Measurements from ENCODE around the gene ESR2. TPM values are rescaled to one million over a fixed set of nuclear protein-coding genes. Genes with fewer than 3 reads are reported as not detected.

Gene ESR2
- total RNA-seq, 4 donors from 2014 or later, result 0.27 to 1.0 (median 0.78) TPM; not detected in 1

DNA sequence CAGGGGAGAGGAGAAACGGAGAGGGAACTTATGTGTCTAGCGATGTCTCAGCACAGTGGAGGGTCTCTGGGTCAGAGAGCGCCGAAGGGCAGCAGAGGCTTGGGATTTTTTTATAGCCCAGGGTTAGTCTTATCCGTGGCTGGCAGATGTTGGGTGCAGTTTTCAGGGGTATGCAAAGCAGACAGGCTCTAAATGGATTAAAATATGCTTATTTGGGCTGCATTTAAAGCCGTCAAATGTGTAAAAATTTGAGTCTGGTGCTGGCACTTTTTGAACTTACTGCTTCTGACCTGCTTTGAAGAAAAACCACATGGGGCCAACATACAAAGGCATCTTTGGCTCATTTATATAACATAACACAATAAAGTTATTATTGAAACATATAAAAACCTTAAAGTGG lies 178.8 kb downstream of the ESR2 start:
- no peaks in the 10 kb centered on the region for H3K36me3 ChIP-seq
- H3K9me3 ChIP-seq, result no peaks in the 10 kb centered on the region
- H3K4me1 ChIP-seq, result peaks cover 48 to 49% of the 10 kb centered on the region in 2 donors
- no peak for DNase-seq
- 94 to 99% methylated on average over 6 of the region's 6 CpGs for WGBS, 2 donors
- H3K27me3 ChIP-seq, result no peaks in the 10 kb centered on the region
- H3K4me3 ChIP-seq (replicated peaks in 1 of 3), result no peak overlapping the region
- TF ChIP-seq POLR2A (IDR thresholded peaks at IDR 0.05), result no peak
- TF ChIP-seq, protein P1, sequence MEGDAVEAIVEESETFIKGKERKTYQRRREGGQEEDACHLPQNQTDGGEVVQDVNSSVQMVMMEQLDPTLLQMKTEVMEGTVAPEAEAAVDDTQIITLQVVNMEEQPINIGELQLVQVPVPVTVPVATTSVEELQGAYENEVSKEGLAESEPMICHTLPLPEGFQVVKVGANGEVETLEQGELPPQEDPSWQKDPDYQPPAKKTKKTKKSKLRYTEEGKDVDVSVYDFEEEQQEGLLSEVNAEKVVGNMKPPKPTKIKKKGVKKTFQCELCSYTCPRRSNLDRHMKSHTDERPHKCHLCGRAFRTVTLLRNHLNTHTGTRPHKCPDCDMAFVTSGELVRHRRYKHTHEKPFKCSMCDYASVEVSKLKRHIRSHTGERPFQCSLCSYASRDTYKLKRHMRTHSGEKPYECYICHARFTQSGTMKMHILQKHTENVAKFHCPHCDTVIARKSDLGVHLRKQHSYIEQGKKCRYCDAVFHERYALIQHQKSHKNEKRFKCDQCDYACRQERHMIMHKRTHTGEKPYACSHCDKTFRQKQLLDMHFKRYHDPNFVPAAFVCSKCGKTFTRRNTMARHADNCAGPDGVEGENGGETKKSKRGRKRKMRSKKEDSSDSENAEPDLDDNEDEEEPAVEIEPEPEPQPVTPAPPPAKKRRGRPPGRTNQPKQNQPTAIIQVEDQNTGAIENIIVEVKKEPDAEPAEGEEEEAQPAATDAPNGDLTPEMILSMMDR (IDR thresholded peaks at IDR 0.05), result no peak
- intact Hi-C loops (cut with DNase I), result no loop called here
- H3K27ac ChIP-seq, result peak overlapping the region; percentile 26 to 93 (median 92)

DNA sequence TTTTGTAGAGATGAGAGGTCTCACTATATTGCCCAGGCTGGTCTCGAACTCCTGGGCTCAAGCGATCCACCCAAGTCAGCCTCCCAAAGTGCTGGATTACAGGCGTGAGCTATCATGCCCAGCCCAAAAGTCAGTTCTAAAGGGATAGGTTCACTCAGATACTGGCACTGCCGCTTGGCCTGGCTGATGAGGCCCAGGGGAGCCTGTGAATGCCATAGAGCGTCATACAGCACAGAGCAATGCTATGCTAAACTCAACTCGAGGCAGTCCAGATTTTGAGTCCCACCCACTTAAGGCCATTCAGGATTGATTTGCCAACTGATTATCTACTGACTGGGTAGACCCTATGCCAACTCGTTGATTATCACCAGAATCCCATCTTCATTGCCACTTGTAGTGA lies 179.4 kb downstream of the ESR2 start:
- no peak for TF ChIP-seq POLR2A (IDR thresholded peaks at IDR 0.05)
- TF ChIP-seq, protein P1 (IDR thresholded peaks at IDR 0.05), result no peak
- H3K27ac ChIP-seq, result peak overlapping the region; percentile 91 to 93 (median 92)
- no peaks in the 10 kb centered on the region for H3K9me3 ChIP-seq
- H3K36me3 ChIP-seq, result no peaks in the 10 kb centered on the region
- DNase-seq, result no peak
- H3K27me3 ChIP-seq, result no peaks in the 10 kb centered on the region
- WGBS, 2 donors, result 92 to 94% methylated on average over 6 to 7 of the region's 7 CpGs
- H3K4me3 ChIP-seq (replicated peaks in 1 of 3), result no peak overlapping the region
- peaks cover 49 to 54% of the 10 kb centered on the region in 2 donors for H3K4me1 ChIP-seq
- intact Hi-C loops (cut with DNase I), result no loop called here

DNA sequence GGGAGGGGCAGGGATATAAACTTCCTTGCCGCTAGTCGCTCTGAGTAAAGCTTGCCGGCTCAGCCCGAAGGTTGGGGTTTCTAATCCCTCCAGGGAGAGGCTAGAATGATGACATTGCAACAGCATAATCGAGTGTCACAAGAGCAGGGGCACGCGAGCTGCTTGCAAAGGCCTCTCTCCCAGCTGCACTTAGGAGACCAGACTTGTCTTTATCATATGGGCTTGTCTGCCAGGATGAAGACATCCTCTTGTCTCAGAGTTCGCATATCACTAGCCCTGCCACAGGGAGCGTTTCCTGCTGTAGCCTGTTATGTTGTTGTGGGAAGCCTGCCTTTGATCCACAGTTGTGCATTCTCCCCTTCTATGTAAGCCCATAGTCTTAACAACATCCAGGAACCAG lies 180.0 kb downstream of the ESR2 start:
- H3K4me3 ChIP-seq (replicated peaks in 1 of 3), result no peak overlapping the region
- no peaks in the 10 kb centered on the region for H3K9me3 ChIP-seq
- 68 to 79% methylated on average over 9 of the region's 9 CpGs for WGBS, 2 donors
- peaks cover 46 to 48% of the 10 kb centered on the region in 2 donors for H3K4me1 ChIP-seq
- no peaks in the 10 kb centered on the region for H3K36me3 ChIP-seq
- no peak for DNase-seq
- H3K27ac ChIP-seq, result peak overlapping the region; percentile 91 to 93 (median 92)
- H3K27me3 ChIP-seq, result no peaks in the 10 kb centered on the region
- intact Hi-C loops (cut with DNase I), result no loop called here
- no peak for TF ChIP-seq POLR2A (IDR thresholded peaks at IDR 0.05)
- TF ChIP-seq, protein P1 (IDR thresholded peaks at IDR 0.05), result no peak

DNA sequence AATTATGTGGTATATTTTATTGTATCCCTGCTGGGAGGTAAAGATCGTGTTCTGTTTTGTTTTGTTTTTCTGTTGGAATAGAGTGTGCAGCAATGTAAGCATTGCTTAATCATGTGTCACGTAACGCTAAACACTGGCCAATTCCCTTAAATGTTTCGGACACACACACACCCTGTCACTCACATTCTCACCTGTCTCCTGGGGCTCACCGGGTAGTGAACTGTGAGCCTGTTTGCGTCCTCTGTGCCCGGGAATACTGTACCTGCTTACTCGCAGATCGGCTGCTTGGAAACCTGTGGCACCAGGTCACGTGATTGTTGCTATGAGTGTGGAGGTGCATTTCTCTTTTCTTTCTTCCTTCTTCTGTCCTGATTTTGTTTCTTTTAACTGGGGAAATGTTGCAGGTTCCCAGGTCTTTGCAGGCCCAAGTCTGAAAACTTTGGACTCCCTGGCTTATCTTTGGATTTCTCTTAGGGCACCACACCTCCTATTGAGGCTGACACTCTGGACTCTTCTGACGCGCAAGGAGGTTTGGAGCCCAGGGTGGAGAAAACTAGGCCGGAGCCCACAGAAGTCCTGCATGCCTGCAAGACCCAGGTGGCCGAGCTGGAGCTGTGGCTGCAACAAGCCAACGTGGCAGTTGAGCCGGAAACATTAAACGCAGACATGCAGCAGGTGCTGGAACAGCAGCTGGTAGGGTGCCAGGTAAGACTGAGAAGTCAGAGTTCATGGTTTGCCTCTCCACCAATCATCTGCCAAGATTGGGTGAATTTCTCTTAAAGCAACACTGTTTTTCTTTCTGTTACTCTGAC lies 181.1 kb downstream of the ESR2 start:
- no peak overlapping the region for H3K4me3 ChIP-seq (replicated peaks in 1 of 3)
- TF ChIP-seq POLR2A (IDR thresholded peaks at IDR 0.05), result peak in 1 of 2 donors; percentile 54
- TF ChIP-seq, protein P1 (IDR thresholded peaks at IDR 0.05), result no peak
- intact Hi-C loops (cut with DNase I), result no loop called here
- peak overlapping the region; percentile 91 to 93 (median 92) for H3K27ac ChIP-seq
- DNase-seq, result peak; percentile 71 to 80
- no peaks in the 10 kb centered on the region for H3K27me3 ChIP-seq
- 34 to 38% methylated on average over 17 of the region's 17 CpGs for WGBS, 2 donors
- H3K36me3 ChIP-seq, result no peaks in the 10 kb centered on the region
- no peaks in the 10 kb centered on the region for H3K9me3 ChIP-seq
- H3K4me1 ChIP-seq, result peaks cover 38 to 40% of the 10 kb centered on the region in 2 donors

DNA sequence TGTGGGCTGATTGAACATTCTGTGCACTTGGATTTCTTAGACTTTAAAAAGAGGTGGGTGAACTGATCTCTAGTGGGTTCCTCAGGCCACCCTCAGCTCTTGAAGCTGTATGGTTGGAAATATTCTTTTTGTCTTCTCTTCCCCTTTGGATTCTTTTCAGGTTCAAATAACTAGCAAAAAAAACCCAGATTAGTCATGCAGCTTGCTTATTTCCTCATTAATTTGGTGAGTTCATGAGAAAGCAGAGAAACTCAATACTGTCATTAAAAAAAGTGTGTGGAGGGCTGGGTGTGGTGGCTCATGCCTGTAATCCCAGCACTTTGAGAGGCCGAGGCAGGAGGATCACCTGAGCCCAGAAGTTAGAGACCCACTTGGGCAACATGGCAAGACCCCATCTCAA lies 183.4 kb downstream of the ESR2 start:
- Histone ChIP-seq H3K9me3 (no peaks in the 10 kb centered on the region), H3K27me3 (no peaks in the 10 kb centered on the region), H3K36me3 (peaks cover 0 to 4% of the 10 kb centered on the region in 2 donors), H3K27ac (peak overlapping the region; percentile 59 to 93 (median 92)), H3K4me3 (replicated peaks in 1 of 3) (no peak overlapping the region), H3K4me1 (peaks cover 22 to 30% of the 10 kb centered on the region in 2 donors)
- TF ChIP-seq, protein P1 (IDR thresholded peaks at IDR 0.05), result no peak
- no peak for TF ChIP-seq POLR2A (IDR thresholded peaks at IDR 0.05)
- intact Hi-C loops (cut with DNase I), result no loop called here
- no peak for DNase-seq
- 95 to 98% methylated on average over 1 of the region's 1 CpG for WGBS, 2 donors
